Measurements from ENCODE around the gene SLC12A9.

DNA sequence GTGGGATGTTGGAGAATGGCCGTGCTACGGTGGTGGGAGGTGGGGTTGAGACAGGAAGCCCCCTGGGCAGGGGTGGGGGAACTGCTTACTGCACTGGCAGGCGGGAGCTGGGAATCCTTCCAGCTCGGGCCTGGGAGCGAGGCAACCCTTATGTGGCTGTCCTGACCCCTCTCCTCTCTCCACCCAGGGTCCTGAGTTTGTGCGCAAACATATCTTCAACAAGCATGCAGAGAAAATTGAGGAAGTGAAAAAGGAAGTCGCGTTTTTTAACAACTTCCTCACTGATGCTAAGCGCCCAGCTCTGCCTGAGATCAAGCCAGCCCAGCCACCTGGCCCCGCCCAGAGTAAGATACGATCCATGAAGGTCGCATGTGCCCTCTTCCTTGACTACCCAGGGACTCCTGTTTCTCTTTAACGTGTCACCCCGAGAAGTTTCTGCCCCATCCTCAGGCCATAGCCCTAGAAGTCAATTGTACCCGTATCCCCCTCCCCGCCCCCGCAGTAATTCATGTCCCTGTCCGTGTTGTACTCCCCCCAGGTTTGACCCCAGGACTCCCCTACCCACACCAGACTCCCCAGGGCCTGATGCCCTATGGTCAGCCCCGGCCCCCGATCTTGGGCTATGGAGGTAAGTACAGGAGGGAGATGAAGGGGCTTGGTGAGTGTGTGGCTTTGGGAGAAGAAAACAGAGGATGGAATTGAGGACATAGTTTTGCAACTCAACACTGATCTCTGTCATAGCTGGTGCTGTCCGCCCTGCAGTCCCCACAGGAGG, 35.2 kb downstream of the SLC12A9 start:
- TF ChIP-seq CTCF (IDR thresholded peaks at IDR 0.05) (no peak), POLR2A (IDR thresholded peaks at IDR 0.05) (no peak), POLR2AphosphoS5 (IDR thresholded peaks at IDR 0.05) (no peak)
